MM.1S (cell line): ENCODE measurements around the gene HIGD2A.

ENCODE experiments used
- DNase-seq: peaks from one replicate; pipeline ENCODE4 v3.0.0-alpha.2; 2015
- H2AFZ ChIP-seq: fragments of 300-600 bp; sonication (generic); 2 replicates; pipeline ENCODE4 v1.6.0; 2016; ENCODE audit warnings: antibody characterized with exemption, low read length
- H3F3A ChIP-seq: fragments of 300-600 bp; sonication (generic); 2 replicates; pipeline ENCODE4 v1.6.1; 2016; ENCODE audit warnings: mild to moderate bottlenecking, antibody characterized with exemption, low read length, moderate library complexity, mixed read lengths; ENCODE audit not compliant: insufficient read depth
- H3K27ac ChIP-seq: fragments of 300-600 bp; sonication (generic); 2 replicates; pipeline ENCODE4 v1.5.1; 2016; ENCODE audit warnings: mild to moderate bottlenecking, low read length
- H3K27me3 ChIP-seq: fragments of 300-600 bp; sonication (generic); replicated peaks from 2 replicates; pipeline ENCODE4 v1.6.0; 2016; ENCODE audit warnings: low read length; ENCODE audit not compliant: insufficient read depth
- H3K36me3 ChIP-seq: fragments of 300-600 bp; sonication (generic); replicated peaks from 2 replicates; pipeline ENCODE4 v1.6.1; 2016; ENCODE audit warnings: mild to moderate bottlenecking, low read length, mixed read lengths; ENCODE audit not compliant: insufficient read depth
- H3K4me1 ChIP-seq: fragments of 300-600 bp; sonication (generic); 2 replicates; pipeline ENCODE4 v1.6.1; 2016; ENCODE audit warnings: low read length, mixed read lengths
- H3K4me2 ChIP-seq: fragments of 300-600 bp; sonication (generic); 2 replicates; pipeline ENCODE4 v1.6.0; 2016; ENCODE audit warnings: low read depth, low read length
- H3K4me3 ChIP-seq: fragments of 300-600 bp; sonication (generic); 2 replicates; pipeline ENCODE4 v1.5.1; 2016; ENCODE audit warnings: low read length, mixed read lengths
- H3K79me2 ChIP-seq: fragments of 300-600 bp; sonication (generic); 2 replicates; pipeline ENCODE4 v1.6.1; 2016; ENCODE audit warnings: mixed run types, low read length, mixed read lengths
- H3K9ac ChIP-seq: fragments of 300-600 bp; sonication (generic); 2 replicates; pipeline ENCODE4 v1.6.1; 2016; ENCODE audit warnings: low read length, mixed read lengths
- H3K9me2 ChIP-seq: fragments of 300-600 bp; sonication (generic); replicated peaks from 2 replicates; pipeline ENCODE4 v1.6.1; 2016; ENCODE audit warnings: mild to moderate bottlenecking, low read length, mixed read lengths; ENCODE audit not compliant: insufficient read depth
- H3K9me3 ChIP-seq: fragments of 300-600 bp; sonication (generic); replicated peaks from 2 replicates; pipeline ENCODE4 v1.6.1; 2016; ENCODE audit warnings: mild to moderate bottlenecking, low read length, mixed read lengths; ENCODE audit not compliant: insufficient read depth
- H4K20me1 ChIP-seq: fragments of 300-600 bp; sonication (generic); 2 replicates; pipeline ENCODE4 v1.6.1; 2016; ENCODE audit warnings: mild to moderate bottlenecking, low read length, moderate library complexity, mixed read lengths; ENCODE audit not compliant: insufficient read depth
- EZH2 ChIP-seq: fragments of 300-600 bp; sonication (generic); optimal IDR thresholded peaks from 2 replicates; pipeline ENCODE3; 2017; ENCODE audit warnings: low read depth, mild to moderate bottlenecking, antibody characterized with exemption, low read length, mixed read lengths
- EZH2phosphoT487 ChIP-seq: fragments of 300-600 bp; sonication (generic); IDR thresholded peaks from 2 replicates; pipeline ENCODE4 v1.6.1; 2018; ENCODE audit warnings: antibody characterized with exemption, low read length
- TF ChIP-seq, protein P1 (sequence below): fragments of 300-600 bp; sonication (generic); IDR thresholded peaks from 2 replicates; pipeline ENCODE4 v1.5.1; 2016; ENCODE audit warnings: antibody characterized with exemption, low read length, mixed read lengths

HIGD2A gene

DNA sequence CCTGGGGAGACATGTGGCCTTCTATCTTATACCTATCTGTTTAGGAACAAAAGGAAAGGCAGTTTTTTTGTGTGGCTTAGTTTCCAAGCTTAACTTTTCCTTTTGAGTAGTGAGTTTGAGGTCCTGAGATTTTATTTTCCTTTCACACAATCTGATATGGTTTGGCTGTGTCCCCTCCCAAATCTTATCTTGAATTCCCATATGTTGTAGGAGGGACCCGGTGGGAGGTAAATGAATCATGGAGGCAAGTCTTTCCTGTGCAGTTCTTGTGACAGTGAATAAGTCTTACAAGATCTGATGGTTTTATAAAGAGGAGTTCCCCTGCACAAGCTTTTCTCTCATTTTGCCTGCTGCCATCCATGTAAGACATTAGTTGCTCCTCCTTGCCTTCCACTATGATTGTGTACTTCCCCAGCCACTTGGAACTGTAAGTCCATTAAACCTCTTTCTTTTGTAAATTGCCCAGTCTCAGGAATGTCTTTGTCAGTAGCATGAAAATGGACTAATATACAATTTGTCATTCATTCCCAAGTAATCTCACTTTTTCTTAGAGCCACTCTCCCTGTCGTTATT, 32.5 kb downstream of the HIGD2A start:
- no peaks in the 10 kb centered on the region for H3F3A ChIP-seq
- no peaks in the 10 kb centered on the region for H3K9me2 ChIP-seq

DNA sequence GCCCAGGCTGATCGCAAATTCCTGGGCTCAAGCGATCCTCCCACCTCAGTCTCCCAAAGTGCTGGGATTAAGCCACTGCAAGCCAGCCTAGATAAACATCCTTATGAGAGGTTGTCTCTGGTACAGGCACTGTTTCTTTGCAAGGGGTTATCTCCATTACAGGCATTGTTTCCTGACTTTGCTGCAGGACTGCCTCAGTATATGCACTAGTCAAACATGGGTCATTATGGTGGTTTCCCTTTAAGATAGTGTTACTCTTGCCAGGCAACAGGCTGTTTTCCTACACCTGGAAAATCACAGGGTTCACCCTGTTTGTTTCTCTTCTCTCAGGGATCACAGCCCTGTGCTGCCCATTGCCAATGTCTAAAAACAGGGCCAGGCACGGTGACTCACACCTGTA, 35.6 kb downstream of the HIGD2A start:
- H3K79me2 ChIP-seq = no peaks in the 10 kb centered on the region
- no peak overlapping the region for H3K4me3 ChIP-seq
- no peak overlapping the region for H3K27ac ChIP-seq
- H3K27me3 ChIP-seq = no peaks in the 10 kb centered on the region
- TF ChIP-seq EZH2phosphoT487 = no peak
- H3K4me2 ChIP-seq = no peak overlapping the region
- DNase-seq = no peak
- no peaks in the 10 kb centered on the region for H3F3A ChIP-seq
- H2AFZ ChIP-seq = no peak overlapping the region
- H3K9me2 ChIP-seq = no peaks in the 10 kb centered on the region
- H3K4me1 ChIP-seq = no peaks in the 10 kb centered on the region
- H4K20me1 ChIP-seq = no peaks in the 10 kb centered on the region
- H3K36me3 ChIP-seq = no peaks in the 10 kb centered on the region
- H3K9me3 ChIP-seq = no peaks in the 10 kb centered on the region
- no peak overlapping the region for H3K9ac ChIP-seq

More for the DNA sequence above, 32.5 kb downstream of the HIGD2A start:
- Histone ChIP-seq H3K79me2 (peaks cover 1% of the 10 kb centered on the region), H3K27me3 (no peaks in the 10 kb centered on the region), H3K9me3 (no peaks in the 10 kb centered on the region), H3K9ac (no peak overlapping the region), H3K36me3 (no peaks in the 10 kb centered on the region), H3K4me1 (peaks cover 6% of the 10 kb centered on the region), H3K4me2 (no peak overlapping the region), H3K4me3 (no peak overlapping the region), H3K27ac (no peak overlapping the region), H4K20me1 (no peaks in the 10 kb centered on the region), H2AFZ (no peak overlapping the region)
- DNase-seq = no peak
- no peak for TF ChIP-seq EZH2
- no peak for TF ChIP-seq EZH2phosphoT487
- TF ChIP-seq, protein P1, sequence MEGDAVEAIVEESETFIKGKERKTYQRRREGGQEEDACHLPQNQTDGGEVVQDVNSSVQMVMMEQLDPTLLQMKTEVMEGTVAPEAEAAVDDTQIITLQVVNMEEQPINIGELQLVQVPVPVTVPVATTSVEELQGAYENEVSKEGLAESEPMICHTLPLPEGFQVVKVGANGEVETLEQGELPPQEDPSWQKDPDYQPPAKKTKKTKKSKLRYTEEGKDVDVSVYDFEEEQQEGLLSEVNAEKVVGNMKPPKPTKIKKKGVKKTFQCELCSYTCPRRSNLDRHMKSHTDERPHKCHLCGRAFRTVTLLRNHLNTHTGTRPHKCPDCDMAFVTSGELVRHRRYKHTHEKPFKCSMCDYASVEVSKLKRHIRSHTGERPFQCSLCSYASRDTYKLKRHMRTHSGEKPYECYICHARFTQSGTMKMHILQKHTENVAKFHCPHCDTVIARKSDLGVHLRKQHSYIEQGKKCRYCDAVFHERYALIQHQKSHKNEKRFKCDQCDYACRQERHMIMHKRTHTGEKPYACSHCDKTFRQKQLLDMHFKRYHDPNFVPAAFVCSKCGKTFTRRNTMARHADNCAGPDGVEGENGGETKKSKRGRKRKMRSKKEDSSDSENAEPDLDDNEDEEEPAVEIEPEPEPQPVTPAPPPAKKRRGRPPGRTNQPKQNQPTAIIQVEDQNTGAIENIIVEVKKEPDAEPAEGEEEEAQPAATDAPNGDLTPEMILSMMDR = no peak

DNA sequence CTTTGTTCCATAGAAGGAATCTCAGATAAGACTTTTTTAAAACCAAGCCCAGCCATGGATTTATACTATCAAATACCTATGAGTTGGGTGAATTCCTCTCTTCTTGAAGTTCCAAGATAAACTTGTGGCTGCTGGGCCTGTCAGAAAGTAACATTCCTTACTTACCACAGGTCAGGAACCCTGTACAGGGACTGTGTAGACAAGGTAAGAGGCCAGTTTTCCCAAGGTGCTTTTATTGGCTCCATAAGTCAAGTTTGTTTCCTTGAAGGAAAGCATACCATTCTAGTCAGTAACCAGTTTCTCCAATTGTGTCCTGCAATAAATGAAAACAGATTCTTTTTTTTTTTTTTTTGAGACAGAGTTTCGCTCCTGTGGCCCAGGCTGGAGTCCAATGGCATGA, 36.6 kb downstream of the HIGD2A start:
- H4K20me1 ChIP-seq = no peaks in the 10 kb centered on the region
- TF ChIP-seq EZH2phosphoT487 (no peak), EZH2 (no peak)
- TF ChIP-seq, protein P1 = no peak
- no peak overlapping the region for H3K9ac ChIP-seq
- H3K27ac ChIP-seq = no peak overlapping the region
- no peak overlapping the region for H3K4me3 ChIP-seq
- no peak overlapping the region for H3K4me2 ChIP-seq
- no peaks in the 10 kb centered on the region for H3K36me3 ChIP-seq
- H3K79me2 ChIP-seq = no peaks in the 10 kb centered on the region
- DNase-seq = no peak
- H3K27me3 ChIP-seq = 0 out of 2 replicates have a peak, but pooled peaks cover under 1% of the 10 kb centered on the region
- no peaks in the 10 kb centered on the region for H3K9me3 ChIP-seq
- no peaks in the 10 kb centered on the region for H3K9me2 ChIP-seq
- H3F3A ChIP-seq = no peaks in the 10 kb centered on the region
- no peaks in the 10 kb centered on the region for H3K4me1 ChIP-seq
- no peak overlapping the region for H2AFZ ChIP-seq

DNA sequence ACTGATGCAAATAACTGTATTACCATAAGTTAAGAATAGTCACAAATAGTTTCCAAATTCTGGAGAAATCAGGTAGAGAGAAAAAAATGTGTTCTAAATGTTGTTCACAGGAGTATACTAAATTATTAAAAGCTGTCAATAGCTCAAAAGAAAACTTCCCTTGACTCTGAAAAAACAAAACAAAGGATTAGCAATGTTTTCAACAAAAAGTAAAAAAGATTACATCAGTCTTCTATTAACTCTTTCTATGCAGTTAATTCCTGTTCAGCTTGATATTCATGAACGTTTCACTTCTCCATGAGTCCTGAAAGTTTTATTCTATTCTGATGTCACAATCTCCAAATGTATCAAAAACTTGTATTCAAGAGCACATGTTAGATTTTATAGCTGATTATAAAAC, 37.2 kb downstream of the HIGD2A start:
- H3F3A ChIP-seq = no peaks in the 10 kb centered on the region
- H3K27ac ChIP-seq = no peak overlapping the region
- no peak for DNase-seq
- H3K36me3 ChIP-seq = no peaks in the 10 kb centered on the region
- H3K4me2 ChIP-seq = no peak overlapping the region
- no peaks in the 10 kb centered on the region for H3K4me1 ChIP-seq
- H3K79me2 ChIP-seq = no peaks in the 10 kb centered on the region
- 0 out of 2 replicates have a peak, but pooled peaks cover 6% of the 10 kb centered on the region for H3K27me3 ChIP-seq
- TF ChIP-seq EZH2 (no peak), EZH2phosphoT487 (no peak)
- TF ChIP-seq, protein P1 = no peak
- H3K9ac ChIP-seq = no peak overlapping the region
- H3K9me2 ChIP-seq = no peaks in the 10 kb centered on the region
- H4K20me1 ChIP-seq = no peaks in the 10 kb centered on the region
- no peaks in the 10 kb centered on the region for H3K9me3 ChIP-seq
- H3K4me3 ChIP-seq = no peak overlapping the region
- H2AFZ ChIP-seq = no peak overlapping the region
